Measurements from ENCODE around the gene ACAT1. TPM values are rescaled to one million over a fixed set of nuclear protein-coding genes. Genes with fewer than 3 reads are reported as not detected.
"Not testable (repeated sequence)": the region's sequence is repeated elsewhere in the genome, so short reads cannot be mapped to it uniquely, and the experiment has no call there.

ACAT1 gene
- polyA plus RNA-seq, 2 of the 4 experiments (the other 2 are of a cell fraction) = 112 to 119 TPM

GRCh38 chr11:108147150-108147549 lies 25.8 kb downstream of the ACAT1 start (continued):
- TF ChIP-seq EHMT2 (IDR thresholded peaks at IDR 0.05; ENCODE audit: low read depth) = no peak
- no peak for TF ChIP-seq EP300 (IDR thresholded peaks at IDR 0.05)
- no peak for TF ChIP-seq ZFP36 (IDR thresholded peaks at IDR 0.05; ENCODE audit: borderline replicate concordance, partially characterized antibody)

- POLR2A ChIA-PET = no interaction called here
- H3K27ac ChIP-seq = no peak overlapping the region
- ATAC-seq (no peak), FAIRE-seq (no peak), DNase-seq (ENCODE audit: low read depth in 1 of 2, low spot score in 1 of 2) (no peak)
- H3K4me1 ChIP-seq = no peaks in the 10 kb centered on the region
- WGBS (ENCODE audit: missing lambda C conversion rate) = 81% methylated on average over 3 of the region's 3 CpGs
- CTCF ChIA-PET = no interaction called here
- TF ChIP-seq RCOR1 (IDR thresholded peaks at IDR 0.05; ENCODE audit: low read depth, low read length) (no peak), KDM5A (IDR thresholded peaks at IDR 0.05) (no peak), HOXB13 (CRISPR knock-in tag; IDR thresholded peaks at IDR 0.05; ENCODE audit: low read depth) (no peak), RARB (CRISPR knock-in tag; IDR thresholded peaks at IDR 0.05) (no peak), SREBF2 (IDR thresholded peaks at IDR 0.05) (no peak), MYC (IDR thresholded peaks at IDR 0.05; ENCODE audit: borderline replicate concordance, low read length) (no peak), ESRRA (IDR thresholded peaks at IDR 0.05; ENCODE audit: borderline replicate concordance, low read length) (no peak), MAZ (IDR thresholded peaks at IDR 0.05; ENCODE audit: borderline replicate concordance, low read depth, low read length) (no peak), POLR2AphosphoS2 (conservative IDR thresholded peaks at IDR 0.05; ENCODE audit: low read length) (no peak)
- no peak overlapping the region for H3K4me3 ChIP-seq
- H3K9me3 ChIP-seq = no peaks in the 10 kb centered on the region
- H3K4me2 ChIP-seq = no peak overlapping the region
Measured at GRCh38 chr11:108148556-108148955, 27.2 kb downstream of the ACAT1 start.

- TF ChIP-seq RNF2 (IDR thresholded peaks at IDR 0.05; ENCODE audit: borderline replicate concordance, low read depth) = no peak
- H3K4me2 ChIP-seq = no peak overlapping the region
- H3K9me3 ChIP-seq = no peaks in the 10 kb centered on the region
- WGBS (ENCODE audit: missing lambda C conversion rate) = 90% methylated on average over 2 of the region's 2 CpGs
- CTCF ChIA-PET = interaction anchor here (1.0 kb wide), 1 partner anchor 10 kb away, joined by 4 read pairs; no protein-coding TSS in a partner anchor
- no peak for FAIRE-seq
- POLR2A ChIA-PET = no interaction called here
- no peak overlapping the region for H3K4me3 ChIP-seq
- no peak for ATAC-seq
- DNase-seq (ENCODE audit: low read depth in 1 of 2, low spot score in 1 of 2) = no peak
- H3K27ac ChIP-seq = no peak overlapping the region
- no peaks in the 10 kb centered on the region for H3K4me1 ChIP-seq
Measured at GRCh38 chr11:108154591-108154990, 33.2 kb downstream of the ACAT1 start.

- H3K27ac ChIP-seq = no peak overlapping the region
- FAIRE-seq (no peak), ATAC-seq (no peak), DNase-seq (ENCODE audit: low read depth in 1 of 2, low spot score in 1 of 2) (no peak)
- ChIA-PET CTCF (interaction anchor here (1.4 kb wide), 1 partner anchor 22 kb away, joined by 3 read pairs; no protein-coding TSS in a partner anchor), POLR2A (interaction anchor here (0.6 kb wide), 1 partner anchor 676 kb away, joined by 5 read pairs; no protein-coding TSS in a partner anchor)
- no peak overlapping the region for H3K4me2 ChIP-seq
- no peaks in the 10 kb centered on the region for H3K4me1 ChIP-seq
- no peak overlapping the region for H3K4me3 ChIP-seq
- no peaks in the 10 kb centered on the region for H3K9me3 ChIP-seq
- 96% methylated on average over 5 of the region's 5 CpGs for WGBS (ENCODE audit: missing lambda C conversion rate)
- TF ChIP-seq TP53 (CRISPR knock-in tag; IDR thresholded peaks at IDR 0.05) (no peak), RCOR1 (IDR thresholded peaks at IDR 0.05; ENCODE audit: low read depth, low read length) (no peak), RNF2 (IDR thresholded peaks at IDR 0.05; ENCODE audit: borderline replicate concordance, low read depth) (no peak), HDAC2 (IDR thresholded peaks at IDR 0.05) (no peak)
Measured at GRCh38 chr11:108160970-108161566, 39.7 kb downstream of the ACAT1 start.

GRCh38 chr11:108162878-108163277 lies 41.5 kb downstream of the ACAT1 start:
- H3K9me3 ChIP-seq; H3K27ac ChIP-seq; H3K4me1 ChIP-seq; FAIRE-seq; ATAC-seq; CTCF ChIA-PET; POLR2A ChIA-PET; H3K4me3 ChIP-seq; DNase-seq (ENCODE audit: low read depth in 1 of 2, low spot score in 1 of 2); H3K4me2 ChIP-seq: not testable (repeated sequence)
- 75% methylated on average over 6 of the region's 6 CpGs for WGBS (ENCODE audit: missing lambda C conversion rate)
- peak; percentile 19; the same call in 1 of the 2 replicates for TF ChIP-seq ZC3H11A (IDR thresholded peaks at IDR 0.05)

- ChIA-PET CTCF (no interaction called here), POLR2A (no interaction called here)
- TF ChIP-seq MYC (IDR thresholded peaks at IDR 0.05; ENCODE audit: borderline replicate concordance, low read length) = no peak
- TF ChIP-seq TFCP2L1 (CRISPR knock-in tag; IDR thresholded peaks at IDR 0.05) = no peak
- TF ChIP-seq NR3C1 (IDR thresholded peaks at IDR 0.05) = no peak
- no peak for TF ChIP-seq HOXB13 (CRISPR knock-in tag; IDR thresholded peaks at IDR 0.05; ENCODE audit: low read depth)
- FAIRE-seq (no peak), ATAC-seq (no peak), DNase-seq (ENCODE audit: low read depth in 1 of 2, low spot score in 1 of 2) (no peak)
- Histone ChIP-seq H3K4me1 (no peaks in the 10 kb centered on the region), H3K27ac (no peak overlapping the region), H3K9me3 (no peaks in the 10 kb centered on the region), H3K4me3 (no peak overlapping the region), H3K4me2 (no peak overlapping the region)
Measured at GRCh38 chr11:108167624-108168023, 46.3 kb downstream of the ACAT1 start.
